ENCODE measurements around the gene SORCS3. TPM values are rescaled to one million over a fixed set of nuclear protein-coding genes. Genes with fewer than 3 reads are reported as not detected.
"Not testable (repeated sequence)": the region's sequence is repeated elsewhere in the genome, so short reads cannot be mapped to it uniquely, and the experiment has no call there.

Gene SORCS3
- total RNA-seq, 2 donors from 2014 or later = not detected

- Histone ChIP-seq H3K27me3 (no peaks in the 10 kb centered on the region), H3K4me1 (no peaks in the 10 kb centered on the region), H3K36me3 (replicated peaks in 1 of 2; ENCODE audit: insufficient read depth in 1 of 2, low read depth in 2 of 2) (no peaks in the 10 kb centered on the region), H3K9me3 (no peaks in the 10 kb centered on the region), H3K4me3 (no peak overlapping the region), H3K27ac (no peak overlapping the region)
- ATAC-seq (no peak), DNase-seq (no peak)
- intact Hi-C loops (cut with DNase I) = no loop called here
- TF ChIP-seq POLR2A (IDR thresholded peaks at IDR 0.05) (no peak), CTCF (IDR thresholded peaks at IDR 0.05) (no peak)
- WGBS, 2 donors = 17 to 29% methylated on average over 1 of the region's 1 CpG
These were observed 49.9 kb downstream of the SORCS3 start for GRCh38 chr10:104690959-104691358.

GRCh38 chr10:104694074-104694473 lies 53.0 kb downstream of the SORCS3 start:
- WGBS, 2 donors = 5 to 11% methylated on average over 1 of the region's 1 CpG

GRCh38 chr10:104703262-104703661 lies 62.2 kb downstream of the SORCS3 start:
- 78 to 82% methylated on average over 4 of the region's 4 CpGs for WGBS, 2 donors
- H3K27ac ChIP-seq; H3K36me3 ChIP-seq (replicated peaks in 1 of 2; ENCODE audit: insufficient read depth in 1 of 2, low read depth in 2 of 2); H3K27me3 ChIP-seq; intact Hi-C loops (cut with DNase I); DNase-seq; ATAC-seq; H3K9me3 ChIP-seq; H3K4me1 ChIP-seq; H3K4me3 ChIP-seq: not testable (repeated sequence)

More at GRCh38 chr10:104694074-104694473, 53.0 kb downstream of the SORCS3 start:
- ATAC-seq = no peak
- intact Hi-C loops (cut with DNase I) = no loop called here
- Histone ChIP-seq H3K27ac (no peak overlapping the region), H3K4me3 (no peak overlapping the region), H3K9me3 (no peaks in the 10 kb centered on the region), H3K27me3 (no peaks in the 10 kb centered on the region), H3K36me3 (replicated peaks in 1 of 2; ENCODE audit: insufficient read depth in 1 of 2, low read depth in 2 of 2) (no peaks in the 10 kb centered on the region), H3K4me1 (no peaks in the 10 kb centered on the region)
- TF ChIP-seq POLR2A (IDR thresholded peaks at IDR 0.05) = no peak
- TF ChIP-seq CTCF (IDR thresholded peaks at IDR 0.05) = no peak
- DNase-seq = no peak

GRCh38 chr10:104706886-104707285 lies 65.8 kb downstream of the SORCS3 start:
- ATAC-seq = no peak
- intact Hi-C loops (cut with DNase I) = no loop called here
- 49 to 56% methylated on average over 4 of the region's 4 CpGs for WGBS, 2 donors
- Histone ChIP-seq H3K27me3 (no peaks in the 10 kb centered on the region), H3K4me3 (no peak overlapping the region), H3K4me1 (no peaks in the 10 kb centered on the region), H3K36me3 (replicated peaks in 1 of 2; ENCODE audit: insufficient read depth in 1 of 2, low read depth in 2 of 2) (no peaks in the 10 kb centered on the region), H3K9me3 (no peaks in the 10 kb centered on the region), H3K27ac (no peak overlapping the region)
- no peak for DNase-seq
- TF ChIP-seq CTCF (IDR thresholded peaks at IDR 0.05) (no peak), POLR2A (IDR thresholded peaks at IDR 0.05) (no peak)

- DNase-seq (no peak), ATAC-seq (no peak)
- H3K9me3 ChIP-seq = no peaks in the 10 kb centered on the region
- no peaks in the 10 kb centered on the region for H3K27me3 ChIP-seq
- H3K27ac ChIP-seq = no peak overlapping the region
- H3K4me1 ChIP-seq = no peaks in the 10 kb centered on the region
- TF ChIP-seq POLR2A (IDR thresholded peaks at IDR 0.05) (no peak), CTCF (IDR thresholded peaks at IDR 0.05) (no peak)
- intact Hi-C loops (cut with DNase I) = no loop called here
- no peak overlapping the region for H3K4me3 ChIP-seq
- H3K36me3 ChIP-seq (replicated peaks in 1 of 2; ENCODE audit: insufficient read depth in 1 of 2, low read depth in 2 of 2) = no peaks in the 10 kb centered on the region
- 39 to 46% methylated on average over 4 of the region's 4 CpGs for WGBS, 2 donors
These were observed 66.7 kb downstream of the SORCS3 start for GRCh38 chr10:104707602-104708459.

Measured in body of pancreas (tissue), 4 donors.